Body of pancreas (tissue), 4 donors: ENCODE results near the gene CCNYL1.

Experiments
- POLR2A ChIP-seq, 3 donors: fragments of 450-650 bp; IDR thresholded peaks; one replicate each; pipeline ENCODE4 v1.6.1; 2016; ENCODE audit warnings: antibody characterized with exemption in 3 of 3, mild to moderate bottlenecking in 2 of 3
- TF ChIP-seq, protein P1 (sequence below), 7 experiments: fragments of 450-650 bp in 4 of 7; fragments of 200-600 bp in 3 of 7; sonication (generic) in 3 of 7; IDR thresholded peaks; one replicate each; pipeline ENCODE4 v1.5.1; 2016 to 2019; ENCODE audit warnings: antibody characterized with exemption in 7 of 7

DNA sequence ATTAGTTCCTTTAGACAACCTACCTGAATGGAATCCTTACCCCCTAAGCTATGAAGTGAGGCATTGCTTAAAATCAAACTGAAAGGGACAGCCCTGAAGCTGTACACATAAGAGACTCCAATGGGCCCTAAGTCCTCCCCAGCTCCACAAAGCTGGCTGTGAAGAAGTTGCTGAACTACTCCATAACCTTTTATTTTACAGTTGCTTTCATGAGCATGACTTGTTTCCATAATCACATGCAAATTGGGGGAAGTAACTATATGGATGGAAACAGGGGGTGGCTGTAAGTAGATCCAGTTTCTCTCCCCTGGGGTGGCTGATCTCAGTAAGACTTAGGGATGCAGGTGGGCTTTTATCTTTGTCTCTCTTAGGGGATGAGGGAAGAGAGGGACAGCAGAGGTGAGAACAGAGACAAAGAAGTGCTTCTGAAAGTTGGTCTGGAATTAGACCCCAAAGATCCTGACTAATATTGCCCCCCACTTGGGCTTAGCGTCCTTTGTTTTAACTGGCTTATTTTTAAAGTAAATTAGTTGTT lies 52.7 kb downstream of the CCNYL1 start:
- TF ChIP-seq, protein P1, sequence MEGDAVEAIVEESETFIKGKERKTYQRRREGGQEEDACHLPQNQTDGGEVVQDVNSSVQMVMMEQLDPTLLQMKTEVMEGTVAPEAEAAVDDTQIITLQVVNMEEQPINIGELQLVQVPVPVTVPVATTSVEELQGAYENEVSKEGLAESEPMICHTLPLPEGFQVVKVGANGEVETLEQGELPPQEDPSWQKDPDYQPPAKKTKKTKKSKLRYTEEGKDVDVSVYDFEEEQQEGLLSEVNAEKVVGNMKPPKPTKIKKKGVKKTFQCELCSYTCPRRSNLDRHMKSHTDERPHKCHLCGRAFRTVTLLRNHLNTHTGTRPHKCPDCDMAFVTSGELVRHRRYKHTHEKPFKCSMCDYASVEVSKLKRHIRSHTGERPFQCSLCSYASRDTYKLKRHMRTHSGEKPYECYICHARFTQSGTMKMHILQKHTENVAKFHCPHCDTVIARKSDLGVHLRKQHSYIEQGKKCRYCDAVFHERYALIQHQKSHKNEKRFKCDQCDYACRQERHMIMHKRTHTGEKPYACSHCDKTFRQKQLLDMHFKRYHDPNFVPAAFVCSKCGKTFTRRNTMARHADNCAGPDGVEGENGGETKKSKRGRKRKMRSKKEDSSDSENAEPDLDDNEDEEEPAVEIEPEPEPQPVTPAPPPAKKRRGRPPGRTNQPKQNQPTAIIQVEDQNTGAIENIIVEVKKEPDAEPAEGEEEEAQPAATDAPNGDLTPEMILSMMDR (IDR thresholded peaks at IDR 0.05), result no peak
- no peak for TF ChIP-seq POLR2A (IDR thresholded peaks at IDR 0.05)
